ENCODE data around the gene OR56B4.
"Not testable (repeated sequence)": the region's sequence is repeated elsewhere in the genome, so short reads cannot be mapped to it uniquely, and the experiment has no call there.

- TF ChIP-seq, protein P1, sequence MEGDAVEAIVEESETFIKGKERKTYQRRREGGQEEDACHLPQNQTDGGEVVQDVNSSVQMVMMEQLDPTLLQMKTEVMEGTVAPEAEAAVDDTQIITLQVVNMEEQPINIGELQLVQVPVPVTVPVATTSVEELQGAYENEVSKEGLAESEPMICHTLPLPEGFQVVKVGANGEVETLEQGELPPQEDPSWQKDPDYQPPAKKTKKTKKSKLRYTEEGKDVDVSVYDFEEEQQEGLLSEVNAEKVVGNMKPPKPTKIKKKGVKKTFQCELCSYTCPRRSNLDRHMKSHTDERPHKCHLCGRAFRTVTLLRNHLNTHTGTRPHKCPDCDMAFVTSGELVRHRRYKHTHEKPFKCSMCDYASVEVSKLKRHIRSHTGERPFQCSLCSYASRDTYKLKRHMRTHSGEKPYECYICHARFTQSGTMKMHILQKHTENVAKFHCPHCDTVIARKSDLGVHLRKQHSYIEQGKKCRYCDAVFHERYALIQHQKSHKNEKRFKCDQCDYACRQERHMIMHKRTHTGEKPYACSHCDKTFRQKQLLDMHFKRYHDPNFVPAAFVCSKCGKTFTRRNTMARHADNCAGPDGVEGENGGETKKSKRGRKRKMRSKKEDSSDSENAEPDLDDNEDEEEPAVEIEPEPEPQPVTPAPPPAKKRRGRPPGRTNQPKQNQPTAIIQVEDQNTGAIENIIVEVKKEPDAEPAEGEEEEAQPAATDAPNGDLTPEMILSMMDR (IDR thresholded peaks at IDR 0.05; ENCODE audit: low read depth, low read length): not testable (repeated sequence)
- TF ChIP-seq POLR2A (IDR thresholded peaks at IDR 0.05; ENCODE audit: extremely low read depth, insufficient read length); MYC (IDR thresholded peaks at IDR 0.05; ENCODE audit: low read depth, low read length); MAX (IDR thresholded peaks at IDR 0.05; ENCODE audit: low read depth, low read length): not testable (repeated sequence)
Observed at GRCh38 chr11:6107384-6107783, at the start of gene OR56B4.
